K562 (cell line): Measurements from ENCODE around the gene HOXB3. TPM values are rescaled to one million over a fixed set of nuclear protein-coding genes. Genes with fewer than 3 reads are reported as not detected.

ENCODE experiments used
- ARHGAP35 ChIP-seq: fragments of 450-650 bp; IDR thresholded peaks from 2 replicates; pipeline ENCODE4 v1.6.1; 2018; ENCODE audit not compliant: partially characterized antibody
- CBX1 ChIP-seq: sonication (generic); IDR thresholded peaks from 2 replicates; pipeline ENCODE4 v1.6.1; 2016; ENCODE audit warnings: antibody characterized with exemption, low read depth, mild to moderate bottlenecking
- CHCHD3 ChIP-seq: fragments of 250-450 bp; sonication (Bioruptor Pico); IDR thresholded peaks from 2 replicates; pipeline ENCODE4 v2.1.2; 2022; ENCODE audit warnings: mild to moderate bottlenecking
- GATA2 ChIP-seq: sonication (generic); formaldehyde crosslinking; IDR thresholded peaks from 2 replicates; pipeline ENCODE4 v1.4.0; 2020; ENCODE audit warnings: mild to moderate bottlenecking, missing genetic modification reagents
- HDGF ChIP-seq: fragments of 450-650 bp; IDR thresholded peaks from 2 replicates; pipeline ENCODE4 v1.6.1; 2016
- JUN ChIP-seq, 2 experiments: sonication (generic) in 1 of 2; formaldehyde crosslinking in 1 of 2; IDR thresholded peaks; 2 replicates each; pipeline versions ENCODE4 v1.6.1 to v1.8.0; 2012 to 2022; ENCODE audit warnings: borderline replicate concordance in 2 of 2, mild to moderate bottlenecking in 2 of 2, improper control_type of control experiment in 1 of 2, low read depth in 1 of 2, low read length in 1 of 2, missing genetic modification reagents in 1 of 2
- POLR3A ChIP-seq: IDR thresholded peaks from 2 replicates; pipeline ENCODE4 v1.6.1; 2011; ENCODE audit warnings: borderline replicate concordance, mild to moderate bottlenecking, moderate library complexity; ENCODE audit not compliant: insufficient read length, insufficient read depth; ENCODE audit errors: extremely low read depth
- TCF3 ChIP-seq: sonication (generic); formaldehyde crosslinking; IDR thresholded peaks from 2 replicates; pipeline ENCODE4 v1.4.0; 2020; ENCODE audit warnings: mild to moderate bottlenecking, missing genetic modification reagents
- TEAD1 ChIP-seq, 2 experiments: fragments of 450-650 bp in 1 of 2; sonication (generic) in 1 of 2; formaldehyde crosslinking; IDR thresholded peaks; 2 replicates each; pipeline versions ENCODE4 v1.4.0 to v1.8.0; 2020 to 2022; ENCODE audit warnings: mild to moderate bottlenecking in 2 of 2, missing genetic modification reagents in 1 of 2
- THRB ChIP-seq: fragments of 450-650 bp; formaldehyde crosslinking; conservative IDR thresholded peaks from 2 replicates; pipeline ENCODE4 v1.4.0; 2022; ENCODE audit warnings: mild to moderate bottlenecking, missing genetic modification characterization
- ZFX ChIP-seq: sonication (generic); formaldehyde crosslinking; IDR thresholded peaks from 2 replicates; pipeline ENCODE4 v1.8.0; 2022; ENCODE audit warnings: mild to moderate bottlenecking, missing genetic modification reagents, moderate library complexity
- ZNF431 ChIP-seq: sonication (generic); formaldehyde crosslinking; IDR thresholded peaks from 2 replicates; pipeline ENCODE4 v1.8.0; 2022; ENCODE audit warnings: mild to moderate bottlenecking, missing genetic modification reagents
- polyA plus RNA-seq, 8 experiments: library from polyadenylated mRNA; depleted of rRNA in 4 of 8; stranded (reverse) in 5 of 8; unstranded in 3 of 8; fragments of >200 nt; fragmentation: Nextera tagmentation in 2 of 8; fragmentation: Illumina TruSeq in 1 of 8; extraction: Ambion mirVana in 2 of 8; extraction: Trizol in 1 of 8; gene quantifications; 2 replicates each; pipeline versions ENCODE4 v1.2.1 to v1.2.3, GENCODE V29; 2011 to 2014; ENCODE audit warnings: inconsistent platforms in 1 of 8, missing spikeins in 1 of 8
- total RNA-seq, 7 experiments: library from RNA; depleted of rRNA in 6 of 7; stranded (reverse); fragments of >200 nt in 6 of 7; fragmentation: Illumina TruSeq in 2 of 7; extraction: Trizol in 2 of 7; gene quantifications; 2 replicates each; pipeline versions ENCODE4 v1.2.1 to v1.2.3, GENCODE V29; 2011 to 2021; ENCODE audit warnings: low replicate concordance in 1 of 7
- TF ChIP-seq, protein P1 (sequence below), 2 experiments: fragments of 450-650 bp; formaldehyde crosslinking in 1 of 2; IDR thresholded peaks; 2 replicates each; pipeline versions ENCODE4 v1.4.0 to v1.6.1; 2014 to 2020; ENCODE audit warnings: mild to moderate bottlenecking in 2 of 2, borderline replicate concordance in 1 of 2, low read depth in 1 of 2
- TF ChIP-seq, protein P2 (sequence below): fragments of 200-400 bp; formaldehyde crosslinking; IDR thresholded peaks from 2 replicates; pipeline ENCODE4 v1.6.1; 2017; ENCODE audit warnings: mild to moderate bottlenecking, low read depth, low read length, moderate library complexity

Gene HOXB3
- total and polyA plus RNA-seq, 9 of the 15 experiments (the other 6 are each of a cell fraction or from before 2014, with no cell fraction given) = 2.4 to 41.3 (median 20.2) TPM

DNA sequence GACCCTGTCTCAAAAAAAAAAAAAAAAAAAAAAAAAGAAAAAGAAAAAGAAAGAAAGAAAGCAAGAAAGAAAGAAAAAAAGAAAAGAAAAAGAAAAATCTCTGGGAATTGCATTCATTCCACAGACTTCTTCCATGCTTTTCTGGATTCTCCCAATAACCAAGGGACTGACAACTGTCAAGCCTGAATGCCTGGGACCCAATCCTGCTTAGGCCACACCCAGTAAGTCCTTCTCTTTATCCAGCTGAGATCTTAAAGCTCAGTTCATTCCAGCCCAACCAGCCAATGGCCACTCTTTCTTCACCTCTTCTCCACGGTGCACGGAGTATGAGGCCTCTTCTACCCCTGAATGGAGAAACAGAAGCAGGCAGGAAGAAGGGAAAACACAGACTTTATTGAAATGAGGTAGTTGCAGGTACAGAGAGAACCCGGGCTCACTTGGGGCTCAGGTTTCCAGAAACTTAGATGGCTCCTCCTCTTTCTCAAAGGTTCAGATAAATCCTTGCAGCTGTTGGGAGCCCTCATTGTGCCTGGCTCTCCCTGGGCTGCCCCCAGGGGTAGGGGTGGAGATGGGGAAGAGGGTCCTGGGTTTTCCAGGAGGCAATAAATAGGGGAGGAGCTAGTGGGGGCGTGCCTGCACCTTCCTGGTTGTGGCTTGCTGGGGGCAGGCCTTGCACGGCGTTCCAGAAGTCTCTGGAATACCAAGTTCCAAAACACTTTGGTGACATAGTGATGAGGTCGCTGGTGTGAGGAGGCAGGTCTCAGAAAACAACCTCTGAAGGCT is 61.7 kb downstream of the HOXB3 start (continued):
- TF ChIP-seq, protein P1, sequence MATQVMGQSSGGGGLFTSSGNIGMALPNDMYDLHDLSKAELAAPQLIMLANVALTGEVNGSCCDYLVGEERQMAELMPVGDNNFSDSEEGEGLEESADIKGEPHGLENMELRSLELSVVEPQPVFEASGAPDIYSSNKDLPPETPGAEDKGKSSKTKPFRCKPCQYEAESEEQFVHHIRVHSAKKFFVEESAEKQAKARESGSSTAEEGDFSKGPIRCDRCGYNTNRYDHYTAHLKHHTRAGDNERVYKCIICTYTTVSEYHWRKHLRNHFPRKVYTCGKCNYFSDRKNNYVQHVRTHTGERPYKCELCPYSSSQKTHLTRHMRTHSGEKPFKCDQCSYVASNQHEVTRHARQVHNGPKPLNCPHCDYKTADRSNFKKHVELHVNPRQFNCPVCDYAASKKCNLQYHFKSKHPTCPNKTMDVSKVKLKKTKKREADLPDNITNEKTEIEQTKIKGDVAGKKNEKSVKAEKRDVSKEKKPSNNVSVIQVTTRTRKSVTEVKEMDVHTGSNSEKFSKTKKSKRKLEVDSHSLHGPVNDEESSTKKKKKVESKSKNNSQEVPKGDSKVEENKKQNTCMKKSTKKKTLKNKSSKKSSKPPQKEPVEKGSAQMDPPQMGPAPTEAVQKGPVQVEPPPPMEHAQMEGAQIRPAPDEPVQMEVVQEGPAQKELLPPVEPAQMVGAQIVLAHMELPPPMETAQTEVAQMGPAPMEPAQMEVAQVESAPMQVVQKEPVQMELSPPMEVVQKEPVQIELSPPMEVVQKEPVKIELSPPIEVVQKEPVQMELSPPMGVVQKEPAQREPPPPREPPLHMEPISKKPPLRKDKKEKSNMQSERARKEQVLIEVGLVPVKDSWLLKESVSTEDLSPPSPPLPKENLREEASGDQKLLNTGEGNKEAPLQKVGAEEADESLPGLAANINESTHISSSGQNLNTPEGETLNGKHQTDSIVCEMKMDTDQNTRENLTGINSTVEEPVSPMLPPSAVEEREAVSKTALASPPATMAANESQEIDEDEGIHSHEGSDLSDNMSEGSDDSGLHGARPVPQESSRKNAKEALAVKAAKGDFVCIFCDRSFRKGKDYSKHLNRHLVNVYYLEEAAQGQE (IDR thresholded peaks at IDR 0.05; ENCODE audit: borderline replicate concordance) = no peak
- TF ChIP-seq, protein P1 (CRISPR knock-in tag; IDR thresholded peaks at IDR 0.05; ENCODE audit: low read depth) = no peak
- TF ChIP-seq ZFX (CRISPR knock-in tag) (peak; percentile 16; the same call in 1 of the 2 replicates), GATA2 (CRISPR knock-in tag) (peak; percentile 21; the same call in 1 of the 2 replicates), ZNF431 (CRISPR knock-in tag) (no peak), TEAD1 (CRISPR knock-in tag; IDR thresholded peaks at IDR 0.05) (no peak), POLR3A (no peak), ARHGAP35 (no peak), THRB (CRISPR knock-in tag) (no peak), HDGF (peak; percentile 87; the same call in 1 of the 2 replicates), TCF3 (CRISPR knock-in tag) (no peak), CBX1 (no peak), CHCHD3 (no peak), JUN (IDR thresholded peaks at IDR 0.05; ENCODE audit: borderline replicate concordance, low read depth, low read length) (no peak), JUN (CRISPR knock-in tag; IDR thresholded peaks at IDR 0.05; ENCODE audit: borderline replicate concordance) (no peak)
- TF ChIP-seq, protein P2, sequence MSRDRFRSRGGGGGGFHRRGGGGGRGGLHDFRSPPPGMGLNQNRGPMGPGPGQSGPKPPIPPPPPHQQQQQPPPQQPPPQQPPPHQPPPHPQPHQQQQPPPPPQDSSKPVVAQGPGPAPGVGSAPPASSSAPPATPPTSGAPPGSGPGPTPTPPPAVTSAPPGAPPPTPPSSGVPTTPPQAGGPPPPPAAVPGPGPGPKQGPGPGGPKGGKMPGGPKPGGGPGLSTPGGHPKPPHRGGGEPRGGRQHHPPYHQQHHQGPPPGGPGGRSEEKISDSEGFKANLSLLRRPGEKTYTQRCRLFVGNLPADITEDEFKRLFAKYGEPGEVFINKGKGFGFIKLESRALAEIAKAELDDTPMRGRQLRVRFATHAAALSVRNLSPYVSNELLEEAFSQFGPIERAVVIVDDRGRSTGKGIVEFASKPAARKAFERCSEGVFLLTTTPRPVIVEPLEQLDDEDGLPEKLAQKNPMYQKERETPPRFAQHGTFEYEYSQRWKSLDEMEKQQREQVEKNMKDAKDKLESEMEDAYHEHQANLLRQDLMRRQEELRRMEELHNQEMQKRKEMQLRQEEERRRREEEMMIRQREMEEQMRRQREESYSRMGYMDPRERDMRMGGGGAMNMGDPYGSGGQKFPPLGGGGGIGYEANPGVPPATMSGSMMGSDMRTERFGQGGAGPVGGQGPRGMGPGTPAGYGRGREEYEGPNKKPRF = no peak
